ENCODE results near the gene HVCN1.
A peak's percentile ranks its signal among the peaks of the same experiment; 100 is the strongest.
"Not testable (repeated sequence)": the region's sequence is repeated elsewhere in the genome, so short reads cannot be mapped to it uniquely, and the experiment has no call there.

The HVCN1 gene

GRCh38 chr12:110688446-110689280, at the start of gene HVCN1:
Gene HVCN1 (minus strand): TSS chr12:110689115. CDS start chr12:110683245, 5,870 bp downstream.
- DNase-seq: no peak

GRCh38 chr12:110737532-110737931, 48.6 kb upstream of the HVCN1 start:
- no peak for DNase-seq

GRCh38 chr12:110737016-110737415, 48.1 kb upstream of the HVCN1 start:
- DNase-seq: not testable (repeated sequence)

- DNase-seq: no peak
Observed at GRCh38 chr12:110733900-110734299, 45.0 kb upstream of the HVCN1 start.

- peak; percentile 60 for DNase-seq
Observed at GRCh38 chr12:110733089-110733715, 44.3 kb upstream of the HVCN1 start.

GRCh38 chr12:110732572-110732971, 43.7 kb upstream of the HVCN1 start:
- no peak for DNase-seq

- no peak for DNase-seq
Observed at GRCh38 chr12:110731479-110731878, 42.6 kb upstream of the HVCN1 start.

- no peak for DNase-seq
Observed at GRCh38 chr12:110728628-110729027, 39.7 kb upstream of the HVCN1 start.

- DNase-seq: no peak
Observed at GRCh38 chr12:110726708-110727369, 37.9 kb upstream of the HVCN1 start.

- DNase-seq: no peak
Observed at GRCh38 chr12:110726028-110726427, 37.1 kb upstream of the HVCN1 start.

- DNase-seq: no peak
Observed at GRCh38 chr12:110725267-110725666, 36.4 kb upstream of the HVCN1 start.

- DNase-seq: not testable (repeated sequence)
Observed at GRCh38 chr12:110722892-110723291, 34.0 kb upstream of the HVCN1 start.

GRCh38 chr12:110721570-110721969, 32.7 kb upstream of the HVCN1 start:
- no peak for DNase-seq

GRCh38 chr12:110720516-110720915, 31.6 kb upstream of the HVCN1 start:
- no peak for DNase-seq

GRCh38 chr12:110718222-110718908, 29.4 kb upstream of the HVCN1 start:
- no peak for DNase-seq

- no peak for DNase-seq
Observed at GRCh38 chr12:110717037-110717436, 28.1 kb upstream of the HVCN1 start.

- DNase-seq: no peak
Observed at GRCh38 chr12:110708917-110709316, 20.0 kb upstream of the HVCN1 start.

- no peak for DNase-seq
Observed at GRCh38 chr12:110705309-110705708, 16.4 kb upstream of the HVCN1 start.

GRCh38 chr12:110704750-110705149, 15.8 kb upstream of the HVCN1 start:
- no peak for DNase-seq

- DNase-seq: no peak
Observed at GRCh38 chr12:110704231-110704630, 15.3 kb upstream of the HVCN1 start.

GRCh38 chr12:110702081-110702480, 13.2 kb upstream of the HVCN1 start:
- DNase-seq: no peak

GRCh38 chr12:110699591-110700445, 10.9 kb upstream of the HVCN1 start:
- DNase-seq: no peak
